HG02970 (cell line): Measurements from ENCODE around the gene WDFY2.

Source experiments
- ATAC-seq: cut with Tn5 transposase; IDR thresholded peaks from one replicate; pipeline ENCODE4 v1.9.1; 2021; ENCODE audit warnings: mild to moderate bottlenecking, moderate library complexity, moderate number of reproducible peaks; ENCODE audit not compliant: unreplicated experiment, low FRiP score

Gene WDFY2

GRCh38 chr13:51729866-51730553, 145.7 kb downstream of the WDFY2 start:
- no peak for ATAC-seq

DNA sequence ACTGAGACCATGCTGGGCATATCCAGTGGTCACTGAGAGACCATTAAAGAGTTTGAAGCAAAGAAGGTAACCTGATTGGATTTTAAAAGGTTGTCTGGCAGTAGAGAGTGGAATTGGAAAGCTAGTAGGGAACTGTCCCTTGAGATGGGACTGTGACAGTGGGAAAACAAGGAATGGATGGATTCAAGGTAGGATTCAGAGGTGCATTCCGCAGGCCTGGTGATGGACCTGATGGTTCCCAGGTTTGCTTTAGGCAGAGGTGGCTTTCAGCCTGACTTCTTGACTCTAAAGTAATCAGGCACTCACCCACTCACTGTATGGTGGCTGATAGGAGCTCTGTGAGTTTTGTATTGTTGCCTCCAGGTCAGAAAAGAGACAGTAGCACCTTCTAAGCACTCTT, 146.7 kb downstream of the WDFY2 start:
- no peak for ATAC-seq

- ATAC-seq, result no peak
Observed at GRCh38 chr13:51731759-51732158, 147.5 kb downstream of the WDFY2 start.

DNA sequence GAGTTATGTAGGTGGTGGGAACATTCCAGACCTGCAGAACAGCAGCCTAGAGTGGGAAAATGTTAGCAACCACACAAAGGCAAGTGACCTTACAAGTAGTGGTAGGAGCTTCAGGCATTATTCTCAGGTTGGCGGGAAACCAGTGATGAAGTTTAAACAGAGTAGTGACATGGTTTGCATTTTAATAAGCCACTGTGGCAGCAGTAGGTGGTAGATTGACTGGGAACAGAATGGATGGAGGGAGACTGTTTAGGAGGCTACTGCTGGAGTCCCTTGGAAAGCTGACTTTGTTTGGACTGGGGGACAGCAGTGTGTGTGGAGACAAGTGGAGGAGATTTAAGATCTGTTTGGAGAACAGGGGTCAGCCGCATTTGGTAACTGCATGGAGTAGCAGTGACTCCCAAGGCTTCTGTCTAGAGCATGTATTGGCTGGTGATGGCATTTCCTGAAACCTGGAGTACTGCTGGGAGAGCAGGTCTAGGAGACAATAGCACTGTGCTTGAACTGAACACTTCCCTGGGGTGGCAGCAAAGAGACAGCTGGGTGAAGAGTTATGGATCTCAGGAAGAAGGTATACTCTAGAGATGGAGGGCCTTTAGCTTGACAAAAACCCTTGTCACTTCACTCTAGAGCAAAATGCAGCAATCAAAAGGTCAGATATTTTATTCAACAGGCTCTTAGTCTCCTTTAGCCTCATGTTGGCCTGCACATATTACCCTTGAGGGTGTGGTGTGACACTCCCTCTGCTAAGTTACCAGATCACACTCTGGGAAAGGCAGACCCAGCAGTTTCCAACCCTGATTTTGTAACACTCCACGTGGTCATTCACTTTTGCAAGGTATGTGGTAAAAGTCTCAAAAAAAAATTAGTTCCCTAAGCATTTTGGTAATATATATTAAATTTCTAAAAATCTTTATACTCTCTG, 149.4 kb downstream of the WDFY2 start:
- ATAC-seq, result no peak

DNA sequence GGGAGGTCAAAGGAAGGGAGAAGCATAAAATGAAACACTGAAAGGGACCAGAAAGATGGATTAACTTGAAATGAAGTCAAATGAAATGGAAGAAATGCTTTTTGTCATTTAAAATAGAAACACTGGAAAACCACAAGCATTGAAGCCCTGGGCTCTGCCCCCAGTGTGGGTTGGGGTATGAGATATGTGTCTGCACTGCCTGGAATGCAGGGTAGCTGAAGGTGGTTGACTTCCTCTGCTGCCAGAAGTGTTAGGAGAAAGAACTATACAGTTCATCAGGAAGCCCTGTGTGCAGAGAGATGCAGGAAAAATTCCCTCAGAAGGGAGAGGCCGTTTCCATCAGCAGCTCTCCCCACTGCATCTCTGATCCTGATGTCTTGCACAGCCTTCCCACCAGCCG, 150.5 kb downstream of the WDFY2 start:
- no peak for ATAC-seq

- no peak for ATAC-seq
Observed at GRCh38 chr13:51737609-51738008, 153.3 kb downstream of the WDFY2 start.

- ATAC-seq, result no peak
Observed at GRCh38 chr13:51738226-51738905, 154.1 kb downstream of the WDFY2 start.

DNA sequence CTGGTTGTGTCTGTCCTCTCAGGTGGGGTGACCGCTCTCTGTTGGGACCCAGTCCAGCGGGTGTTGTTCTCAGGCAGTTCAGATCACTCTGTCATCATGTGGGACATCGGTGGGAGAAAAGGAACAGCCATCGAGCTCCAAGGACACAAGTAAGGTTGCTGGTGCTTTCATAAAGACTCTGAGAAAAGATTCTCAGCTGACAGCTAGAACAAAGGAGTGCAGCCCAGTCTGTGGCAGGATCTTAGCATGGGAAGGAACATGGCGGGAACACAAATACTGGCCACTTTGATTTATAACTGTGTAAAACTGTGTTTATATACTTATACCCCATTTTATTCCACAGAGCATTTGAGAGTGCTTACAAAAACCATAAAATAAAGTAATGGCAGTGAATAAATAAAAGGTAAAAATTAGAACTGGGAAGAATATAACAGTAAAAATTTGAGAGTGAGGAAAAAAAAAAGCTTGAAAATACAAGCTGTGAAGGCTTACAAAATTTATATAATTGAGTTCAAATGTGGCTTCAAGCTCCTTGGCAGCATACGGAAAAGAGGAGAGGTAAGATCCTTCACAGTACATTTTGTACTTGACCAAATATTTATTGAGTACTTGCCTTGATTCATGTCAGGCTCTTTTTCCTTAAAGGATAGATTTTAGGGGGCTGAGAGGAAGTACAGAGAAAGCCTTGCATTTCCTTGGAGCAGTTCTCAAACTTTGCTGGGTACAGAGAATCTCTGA, 154.9 kb downstream of the WDFY2 start:
- ATAC-seq, result no peak

GRCh38 chr13:51740698-51741097, 156.4 kb downstream of the WDFY2 start:
- no peak for ATAC-seq

DNA sequence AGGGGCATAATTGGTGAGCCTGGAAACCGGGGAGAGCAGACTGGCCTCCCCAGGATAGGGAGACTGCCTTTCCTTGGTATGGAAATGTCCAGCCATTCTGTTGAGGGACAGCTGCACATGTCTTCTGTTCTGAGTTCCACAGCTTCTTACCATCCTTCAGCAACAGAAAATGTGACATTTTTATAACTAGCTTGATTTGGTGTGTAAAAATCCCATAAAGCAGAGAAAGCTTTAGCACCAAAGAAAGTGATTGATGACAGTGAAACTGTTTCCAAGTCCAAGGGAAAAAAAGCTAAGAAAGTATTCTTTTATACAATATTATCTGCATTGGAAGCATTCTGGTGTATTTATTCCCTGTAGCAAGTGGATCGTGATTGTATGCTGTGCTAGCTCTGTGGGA, 157.8 kb downstream of the WDFY2 start:
- ATAC-seq, result no peak

DNA sequence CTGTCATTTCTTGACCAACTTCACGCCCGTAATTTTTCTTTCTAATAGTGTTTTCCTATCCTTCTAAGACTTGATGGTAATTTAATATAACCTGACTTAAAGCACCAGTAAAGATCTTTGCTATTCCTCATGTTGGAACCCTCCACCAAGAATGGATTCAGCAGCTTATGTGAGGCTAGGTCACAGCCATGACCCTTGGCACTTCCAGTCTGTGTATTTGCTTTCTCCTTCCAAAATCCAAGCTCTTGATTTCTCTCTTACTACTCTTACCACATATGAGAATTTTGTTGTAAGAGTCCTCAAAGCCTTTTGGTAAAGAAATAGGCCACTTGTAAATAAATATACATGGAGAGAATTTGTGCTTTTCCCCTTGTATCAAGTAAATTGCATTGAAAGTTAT, 158.3 kb downstream of the WDFY2 start:
- no peak for ATAC-seq

GRCh38 chr13:51745243-51745642, 161.0 kb downstream of the WDFY2 start:
- ATAC-seq, result no peak

- no peak for ATAC-seq
Observed at GRCh38 chr13:51746802-51747201, 162.5 kb downstream of the WDFY2 start.

GRCh38 chr13:51747438-51748434, 163.5 kb downstream of the WDFY2 start:
- no peak for ATAC-seq

- no peak for ATAC-seq
Observed at GRCh38 chr13:51756651-51757050, 172.4 kb downstream of the WDFY2 start.

DNA sequence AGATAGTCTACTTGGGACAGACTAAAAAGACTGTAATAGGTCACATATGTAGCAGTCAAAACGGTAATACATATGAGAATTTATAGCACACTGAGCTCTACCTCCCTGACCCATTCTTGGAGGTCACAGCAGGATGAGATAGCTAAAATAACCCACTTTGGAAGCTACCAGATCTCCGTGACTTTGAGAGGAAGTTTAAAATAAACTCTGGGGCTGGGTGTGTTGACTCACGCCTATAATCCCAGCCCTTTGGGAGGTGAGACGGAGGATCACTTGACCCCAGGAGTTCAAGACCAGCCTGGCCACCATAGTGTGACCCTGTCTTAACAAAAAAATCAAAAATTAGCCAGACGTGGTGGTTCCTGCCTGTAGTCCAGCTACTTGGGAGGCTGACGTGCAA, 174.4 kb downstream of the WDFY2 start:
- ATAC-seq, result no peak

- no peak for ATAC-seq
Observed at GRCh38 chr13:51759240-51759639, 175.0 kb downstream of the WDFY2 start.

DNA sequence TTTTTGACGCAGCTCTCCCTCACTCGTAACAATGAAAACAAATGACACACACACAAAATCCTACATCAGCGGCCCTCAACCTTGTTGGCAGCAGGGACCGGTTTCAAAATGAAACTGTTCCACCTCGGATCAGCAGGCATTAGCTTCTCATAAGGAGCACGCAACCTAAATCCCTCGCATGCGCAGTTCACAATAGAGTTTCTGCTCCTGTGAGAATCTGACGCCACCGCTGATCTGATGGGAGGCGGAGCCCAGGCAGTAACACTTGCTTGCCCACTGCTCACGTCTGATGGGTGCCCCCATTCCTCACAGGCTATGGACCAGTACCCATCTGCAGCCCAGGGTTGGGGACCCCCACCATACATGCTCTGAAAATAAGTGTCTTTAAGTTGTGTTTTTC, 176.3 kb downstream of the WDFY2 start:
- ATAC-seq, result no peak

DNA sequence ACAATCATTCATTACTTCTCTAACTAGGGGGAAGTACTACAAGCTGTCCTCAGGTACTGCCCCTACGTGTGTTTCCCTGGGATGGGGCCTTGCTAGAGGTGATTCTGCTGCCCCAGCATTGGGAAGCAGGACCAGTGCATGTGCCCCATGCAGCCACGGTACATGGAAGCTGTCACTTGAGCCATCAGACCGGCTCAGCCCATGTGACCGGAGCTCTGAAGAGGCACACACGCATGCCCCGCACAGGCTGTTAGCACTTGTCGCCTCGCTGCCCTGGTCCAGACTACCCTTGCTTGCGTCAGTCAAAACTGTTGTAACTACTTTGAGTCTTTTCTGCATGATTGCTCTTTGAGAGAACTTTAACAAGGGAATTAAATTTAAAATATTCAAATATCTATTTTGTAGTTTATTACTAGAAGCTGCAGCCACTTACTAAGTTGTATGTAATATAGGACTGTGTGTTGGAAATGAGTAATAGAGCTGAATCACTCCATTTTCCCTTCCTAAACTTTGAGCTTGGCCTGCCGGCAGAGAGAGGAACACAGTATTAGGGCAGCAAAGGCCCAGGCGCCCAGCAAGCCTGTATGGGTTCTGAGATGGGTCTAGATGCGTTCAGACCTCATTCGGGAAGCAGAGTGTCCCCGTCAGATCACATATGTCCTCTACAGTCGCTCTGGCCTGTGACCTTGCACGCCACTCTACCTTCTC, 177.5 kb downstream of the WDFY2 start:
- no peak for ATAC-seq
